Measurements from ENCODE around the gene GEMIN7.
"Not testable (repeated sequence)": the region's sequence is repeated elsewhere in the genome, so short reads cannot be mapped to it uniquely, and the experiment has no call there.

Gene GEMIN7

DNA sequence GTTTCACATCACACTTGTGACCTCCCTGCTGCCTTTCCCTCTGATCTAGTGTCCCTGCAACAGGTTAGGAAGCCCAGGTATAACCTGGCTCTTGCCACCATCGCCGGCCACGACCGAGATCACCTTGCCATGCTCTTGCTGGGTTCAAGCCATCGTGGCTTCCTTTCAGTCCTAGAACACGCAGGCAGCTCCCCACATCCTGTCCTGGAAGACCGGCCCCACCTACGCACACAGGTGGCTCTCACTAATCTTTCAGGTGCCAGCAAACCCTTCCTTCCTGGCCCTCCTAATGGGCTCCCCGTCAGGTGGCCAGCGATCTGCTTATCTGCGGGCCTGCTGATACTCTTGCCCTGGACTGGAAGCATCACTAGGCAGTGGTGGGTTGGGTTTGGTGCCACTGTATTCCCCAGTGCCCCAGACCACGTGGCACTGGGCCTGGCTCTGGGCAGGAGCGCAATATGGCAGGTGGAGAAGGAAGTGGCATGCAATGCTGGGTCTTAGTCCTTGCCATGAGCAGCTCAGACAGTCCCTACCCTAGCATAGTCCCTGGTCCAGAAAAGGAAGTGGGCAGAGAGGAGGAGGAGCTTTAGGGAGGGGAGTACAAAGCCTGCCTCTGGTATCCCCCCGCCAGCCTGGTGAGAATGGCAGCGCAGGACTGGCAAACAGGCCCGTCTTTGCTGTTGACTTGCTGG lies 25.7 kb downstream of the GEMIN7 start:
- no peak overlapping the region for H3K4me3 ChIP-seq (replicated peaks in 1 of 2; ENCODE audit: low read depth in 2 of 2, low read length in 2 of 2)
- TF ChIP-seq, protein P1, sequence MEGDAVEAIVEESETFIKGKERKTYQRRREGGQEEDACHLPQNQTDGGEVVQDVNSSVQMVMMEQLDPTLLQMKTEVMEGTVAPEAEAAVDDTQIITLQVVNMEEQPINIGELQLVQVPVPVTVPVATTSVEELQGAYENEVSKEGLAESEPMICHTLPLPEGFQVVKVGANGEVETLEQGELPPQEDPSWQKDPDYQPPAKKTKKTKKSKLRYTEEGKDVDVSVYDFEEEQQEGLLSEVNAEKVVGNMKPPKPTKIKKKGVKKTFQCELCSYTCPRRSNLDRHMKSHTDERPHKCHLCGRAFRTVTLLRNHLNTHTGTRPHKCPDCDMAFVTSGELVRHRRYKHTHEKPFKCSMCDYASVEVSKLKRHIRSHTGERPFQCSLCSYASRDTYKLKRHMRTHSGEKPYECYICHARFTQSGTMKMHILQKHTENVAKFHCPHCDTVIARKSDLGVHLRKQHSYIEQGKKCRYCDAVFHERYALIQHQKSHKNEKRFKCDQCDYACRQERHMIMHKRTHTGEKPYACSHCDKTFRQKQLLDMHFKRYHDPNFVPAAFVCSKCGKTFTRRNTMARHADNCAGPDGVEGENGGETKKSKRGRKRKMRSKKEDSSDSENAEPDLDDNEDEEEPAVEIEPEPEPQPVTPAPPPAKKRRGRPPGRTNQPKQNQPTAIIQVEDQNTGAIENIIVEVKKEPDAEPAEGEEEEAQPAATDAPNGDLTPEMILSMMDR (IDR thresholded peaks at IDR 0.05; ENCODE audit: low read depth, low read length), result no peak

DNA sequence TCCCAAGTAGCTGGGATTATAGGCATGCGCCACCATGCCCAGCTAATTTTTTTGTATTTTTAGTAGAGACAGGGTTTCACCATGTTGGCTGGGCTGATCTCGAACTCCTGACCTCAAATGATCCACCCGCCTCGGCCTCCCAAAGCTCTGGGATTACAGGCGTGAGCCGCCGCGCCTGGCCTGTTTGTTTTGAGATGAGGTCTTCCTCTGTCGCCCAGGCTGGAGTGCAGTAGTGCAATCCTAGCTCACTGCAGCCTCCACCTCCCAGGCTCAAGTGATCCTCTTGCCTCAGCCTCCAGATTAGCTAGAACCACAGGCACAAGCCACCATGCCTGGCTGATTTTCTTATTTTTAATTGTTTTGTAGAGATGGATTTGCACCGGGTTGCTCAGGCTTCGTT lies 27.3 kb downstream of the GEMIN7 start:
- H3K4me3 ChIP-seq (replicated peaks in 1 of 2; ENCODE audit: low read depth in 2 of 2, low read length in 2 of 2); DNase-seq (ENCODE audit: low read depth in 2 of 2): not testable (repeated sequence)

More for the DNA sequence above, 25.7 kb downstream of the GEMIN7 start:
- no peak for DNase-seq (ENCODE audit: low read depth in 2 of 2)

DNA sequence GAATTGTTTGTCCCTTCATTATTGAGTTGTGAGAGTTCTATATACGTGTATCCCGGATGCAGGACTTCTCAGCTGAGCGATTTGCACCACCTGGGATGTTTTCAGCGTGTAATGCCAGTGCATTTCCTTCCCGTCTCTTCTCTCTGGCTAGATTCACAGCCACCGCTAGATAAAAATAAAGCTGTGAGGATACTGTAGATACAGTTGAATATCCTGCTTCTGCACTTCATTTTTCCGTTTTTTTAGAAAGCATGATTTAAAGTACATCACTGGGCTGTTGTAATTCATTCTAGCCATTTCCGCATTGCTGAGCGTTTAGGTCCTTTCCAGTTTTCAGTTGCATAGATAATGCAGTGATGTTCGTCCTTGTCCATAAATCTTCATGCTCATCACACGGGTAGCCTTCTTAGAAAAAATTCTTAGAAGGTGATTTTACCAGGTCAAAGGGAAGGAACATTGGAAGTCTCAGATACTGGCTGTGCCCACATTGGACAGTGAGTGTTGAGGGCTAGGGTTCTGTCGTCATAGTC lies 28.6 kb downstream of the GEMIN7 start:
- no peak overlapping the region for H3K4me3 ChIP-seq (replicated peaks in 1 of 2; ENCODE audit: low read depth in 2 of 2, low read length in 2 of 2)
- DNase-seq (ENCODE audit: low read depth in 2 of 2), result no peak
- TF ChIP-seq, protein P1 (IDR thresholded peaks at IDR 0.05; ENCODE audit: low read depth, low read length), result no peak

DNA sequence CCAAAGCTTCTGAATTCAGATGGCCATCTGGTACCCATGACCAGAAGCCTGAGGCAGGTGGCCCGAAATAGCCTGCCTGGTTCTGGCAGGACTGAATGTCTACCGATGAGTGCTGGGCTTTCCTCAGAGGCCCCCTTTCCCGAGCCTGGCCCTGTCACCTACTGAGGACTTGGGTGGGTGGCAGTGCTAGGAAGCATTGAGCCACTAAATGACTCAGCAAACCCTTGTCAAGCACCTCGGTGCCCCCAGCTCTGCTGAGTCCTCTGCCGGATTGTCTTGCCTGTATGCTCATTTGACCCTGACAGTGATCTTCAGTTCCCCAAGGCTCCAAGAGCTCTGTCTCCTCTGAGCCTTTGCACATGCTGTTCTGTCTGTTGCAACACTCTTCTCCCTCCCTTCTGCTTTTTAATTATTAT lies 31.8 kb downstream of the GEMIN7 start:
- no peak overlapping the region for H3K4me3 ChIP-seq (replicated peaks in 1 of 2; ENCODE audit: low read depth in 2 of 2, low read length in 2 of 2)
- TF ChIP-seq, protein P1 (IDR thresholded peaks at IDR 0.05; ENCODE audit: low read depth, low read length), result no peak
- DNase-seq (ENCODE audit: low read depth in 2 of 2), result no peak

DNA sequence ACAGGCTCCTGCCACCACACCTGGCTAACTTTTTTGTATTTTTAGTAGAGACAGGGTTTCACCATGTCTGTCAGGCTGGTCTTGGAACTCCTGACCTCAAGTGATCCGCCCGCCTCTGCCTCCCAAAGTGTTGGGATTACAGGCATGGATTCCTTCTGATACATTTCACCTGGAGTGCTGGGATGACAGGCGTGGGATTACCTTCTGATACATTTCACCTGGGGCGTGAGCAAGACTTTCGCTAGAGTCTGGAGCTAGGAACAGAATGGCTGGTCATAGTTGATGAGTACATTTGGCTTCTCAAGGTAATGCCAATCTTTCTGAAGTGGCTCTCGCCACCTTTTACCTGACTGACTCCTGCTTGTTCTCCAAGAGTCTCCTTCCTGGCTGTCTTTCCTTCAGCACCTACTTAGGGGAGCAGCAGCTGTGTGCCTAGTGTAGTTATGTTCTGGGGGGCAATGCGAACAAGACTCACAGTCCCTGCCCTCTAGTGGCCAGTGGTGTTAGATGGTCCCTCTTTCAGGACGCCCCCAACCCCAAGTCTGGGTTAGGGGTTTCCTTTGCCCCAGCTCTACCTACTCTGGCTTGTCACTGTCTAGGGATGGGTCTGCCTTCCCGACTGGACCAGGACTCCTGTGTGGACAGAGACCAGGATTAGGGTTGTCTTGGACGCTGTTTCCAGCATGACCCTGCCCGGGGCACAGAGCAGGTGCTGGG lies 33.2 kb downstream of the GEMIN7 start:
- DNase-seq (ENCODE audit: low read depth in 2 of 2), result no peak
- TF ChIP-seq, protein P1 (IDR thresholded peaks at IDR 0.05; ENCODE audit: low read depth, low read length), result peak; percentile 21

DNA sequence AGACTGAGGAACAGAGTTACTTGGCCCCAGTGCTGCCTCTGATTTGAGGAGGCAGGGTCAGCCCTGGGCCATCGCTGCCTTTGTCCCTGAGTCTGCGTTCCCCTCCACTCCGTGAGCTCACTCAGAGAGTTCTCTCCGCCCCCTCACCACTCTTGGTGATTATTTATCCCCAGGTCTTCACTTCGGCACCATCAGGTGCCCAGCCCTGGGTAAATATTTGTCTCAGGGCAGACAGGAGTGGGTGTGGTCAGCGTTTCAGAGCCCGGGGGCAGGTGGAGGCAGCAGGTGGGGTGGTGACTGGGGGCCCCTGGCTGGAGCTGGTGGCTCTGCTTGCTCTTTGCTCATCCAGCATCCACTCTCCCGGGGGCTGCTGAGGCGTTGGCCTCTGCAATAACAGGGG lies 34.6 kb downstream of the GEMIN7 start:
- TF ChIP-seq, protein P1 (IDR thresholded peaks at IDR 0.05; ENCODE audit: low read depth, low read length), result no peak
- no peak for DNase-seq (ENCODE audit: low read depth in 2 of 2)
- H3K4me3 ChIP-seq (replicated peaks in 1 of 2; ENCODE audit: low read depth in 2 of 2, low read length in 2 of 2), result no peak overlapping the region

More for the DNA sequence above, 33.2 kb downstream of the GEMIN7 start:
- no peak overlapping the region for H3K4me3 ChIP-seq (replicated peaks in 1 of 2; ENCODE audit: low read depth in 2 of 2, low read length in 2 of 2)

DNA sequence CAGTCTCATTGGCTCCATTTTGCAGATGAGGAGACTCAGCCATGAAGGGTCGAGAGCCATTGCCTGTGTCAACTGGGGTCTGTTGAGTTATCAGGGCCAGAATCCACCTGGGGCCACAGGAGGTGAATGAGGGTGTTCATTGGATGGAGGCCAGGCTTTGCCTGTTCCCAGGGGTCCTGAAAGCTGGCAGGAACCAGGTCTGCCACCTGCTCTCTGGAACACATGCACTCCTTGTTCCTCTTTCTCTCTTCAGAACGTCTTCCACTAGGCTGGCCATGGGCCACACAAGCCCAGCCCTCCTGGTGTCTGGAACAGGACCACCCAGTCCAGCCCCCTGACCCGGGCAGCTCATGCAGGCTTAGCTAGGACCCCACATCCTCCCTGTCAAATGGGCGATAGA lies 35.1 kb downstream of the GEMIN7 start:
- H3K4me3 ChIP-seq (replicated peaks in 1 of 2; ENCODE audit: low read depth in 2 of 2, low read length in 2 of 2), result no peak overlapping the region
- TF ChIP-seq, protein P1 (IDR thresholded peaks at IDR 0.05; ENCODE audit: low read depth, low read length), result no peak
- no peak for DNase-seq (ENCODE audit: low read depth in 2 of 2)
